Activated T-helper 1 cell treated with anti-CD3 and anti-CD28 coated beads, Interleukin-2, amount 50 U/mL, for 16 hours (primary cell): ENCODE results near the gene DGCR8.

Experiments used
- DNase-seq, 2 donors: peaks; one replicate each; pipeline ENCODE4 v3.0.0-alpha.2; 2020; ENCODE audit warnings: low read depth in 1 of 2, low spot score in 1 of 2

DGCR8 gene

GRCh38 chr22:20108757-20109230, 28.8 kb downstream of the DGCR8 start:
- no peak for DNase-seq

DNA sequence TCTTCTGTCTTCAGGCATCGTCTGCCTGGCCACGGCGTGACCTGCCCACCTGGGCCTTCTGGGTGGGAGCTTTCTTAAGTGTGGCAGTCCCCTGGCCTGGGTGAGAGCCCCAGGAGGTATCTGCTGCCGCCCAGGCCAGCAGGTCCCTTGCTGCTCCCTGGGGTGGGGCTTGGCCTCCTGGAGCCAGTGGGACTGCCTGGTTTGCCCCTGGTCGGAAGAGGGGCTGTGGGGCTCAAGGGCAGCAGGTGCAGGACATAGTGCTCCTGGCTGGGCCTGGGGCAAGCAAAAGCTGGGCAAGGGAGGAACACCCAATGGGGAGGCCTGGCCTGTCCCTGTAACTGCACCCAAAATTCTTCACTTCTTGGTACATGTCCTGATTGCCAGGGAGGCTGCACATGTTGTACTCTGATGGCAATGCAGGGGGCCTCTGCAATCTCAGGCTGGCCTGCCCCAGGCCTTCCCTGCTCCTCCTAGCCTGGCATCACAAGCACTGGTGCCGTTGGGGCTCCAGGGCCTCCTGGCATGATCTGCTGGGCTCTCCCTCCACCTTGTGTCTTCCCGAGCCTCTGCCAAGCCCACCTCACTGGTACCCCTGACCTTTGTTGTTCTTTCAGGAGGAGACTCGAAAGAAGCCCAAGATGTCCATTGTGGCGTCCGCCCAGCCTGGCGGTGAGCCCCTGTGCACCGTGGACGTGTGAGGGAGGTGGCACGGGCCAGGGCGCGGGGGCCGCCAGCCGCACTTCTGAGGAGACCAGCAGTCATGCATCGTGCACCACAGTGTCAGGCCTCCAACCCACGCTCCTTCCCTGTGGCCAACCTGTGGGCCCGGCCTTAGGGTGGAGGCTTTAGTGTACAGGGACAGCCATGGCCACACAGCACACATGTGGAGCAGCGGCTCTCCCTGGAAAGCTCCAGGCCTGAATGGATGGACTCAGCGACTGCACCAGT, 29.6 kb downstream of the DGCR8 start:
- no peak for DNase-seq

DNA sequence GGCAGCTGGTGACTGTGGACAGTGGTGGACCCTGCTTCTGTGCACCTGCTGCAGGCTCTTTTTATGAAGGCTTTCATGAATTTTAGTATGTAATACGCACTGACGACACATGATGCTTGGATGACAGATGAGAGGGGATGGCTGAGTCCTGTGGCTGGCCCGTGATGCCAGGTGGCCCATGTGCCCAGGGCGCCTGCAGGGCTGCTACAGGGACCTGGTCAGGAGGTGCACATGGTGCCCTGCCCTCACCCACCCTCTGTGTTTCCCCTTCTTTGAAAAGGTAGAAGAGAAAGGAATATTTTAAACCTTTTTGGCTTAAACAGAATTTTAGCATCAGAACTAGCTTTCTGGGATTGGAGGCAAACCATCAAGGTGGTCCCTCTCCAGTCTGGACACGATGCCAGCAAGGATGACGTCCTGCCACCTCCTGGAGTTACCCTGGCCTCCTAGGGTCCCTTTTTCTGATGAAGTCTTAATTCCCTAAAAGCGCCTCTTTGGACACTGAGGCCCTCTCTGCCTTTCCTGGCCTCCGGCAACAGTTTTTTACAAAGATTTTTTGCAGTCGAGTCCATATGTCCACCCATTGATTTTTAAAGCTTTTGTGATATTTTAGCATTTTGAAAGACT, 30.4 kb downstream of the DGCR8 start:
- DNase-seq, result no peak

DNA sequence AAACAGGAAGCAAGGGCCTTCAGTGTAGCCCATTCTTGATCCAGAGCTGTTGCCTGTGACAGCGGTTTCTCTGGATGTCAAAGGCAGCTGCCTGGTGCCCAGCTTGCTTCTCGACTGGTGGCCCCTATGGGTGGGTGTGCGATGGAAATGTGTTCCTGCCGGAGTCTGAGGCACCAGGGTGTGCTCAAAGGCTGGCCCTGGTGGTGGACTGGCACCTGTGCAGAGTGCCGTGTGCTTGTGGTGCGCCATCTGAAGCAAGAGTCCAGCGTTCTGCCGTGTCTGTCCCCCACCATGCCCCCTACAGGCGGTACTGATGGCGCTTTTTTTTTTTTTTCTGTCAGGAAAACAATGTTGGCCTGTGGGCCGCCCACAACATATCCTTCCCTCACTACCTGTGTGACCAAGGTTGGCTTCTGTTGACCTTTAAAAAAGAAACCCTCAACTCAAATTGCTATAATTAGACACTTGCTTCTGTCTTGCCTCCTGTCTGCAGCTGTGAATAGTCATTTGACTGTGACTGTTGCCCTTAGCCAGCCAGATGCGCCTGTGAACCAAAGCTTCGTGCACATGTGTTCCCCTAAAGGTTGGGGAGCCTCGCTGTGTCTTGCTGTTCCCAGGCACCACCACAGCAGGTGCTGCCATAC, 31.1 kb downstream of the DGCR8 start:
- no peak for DNase-seq

DNA sequence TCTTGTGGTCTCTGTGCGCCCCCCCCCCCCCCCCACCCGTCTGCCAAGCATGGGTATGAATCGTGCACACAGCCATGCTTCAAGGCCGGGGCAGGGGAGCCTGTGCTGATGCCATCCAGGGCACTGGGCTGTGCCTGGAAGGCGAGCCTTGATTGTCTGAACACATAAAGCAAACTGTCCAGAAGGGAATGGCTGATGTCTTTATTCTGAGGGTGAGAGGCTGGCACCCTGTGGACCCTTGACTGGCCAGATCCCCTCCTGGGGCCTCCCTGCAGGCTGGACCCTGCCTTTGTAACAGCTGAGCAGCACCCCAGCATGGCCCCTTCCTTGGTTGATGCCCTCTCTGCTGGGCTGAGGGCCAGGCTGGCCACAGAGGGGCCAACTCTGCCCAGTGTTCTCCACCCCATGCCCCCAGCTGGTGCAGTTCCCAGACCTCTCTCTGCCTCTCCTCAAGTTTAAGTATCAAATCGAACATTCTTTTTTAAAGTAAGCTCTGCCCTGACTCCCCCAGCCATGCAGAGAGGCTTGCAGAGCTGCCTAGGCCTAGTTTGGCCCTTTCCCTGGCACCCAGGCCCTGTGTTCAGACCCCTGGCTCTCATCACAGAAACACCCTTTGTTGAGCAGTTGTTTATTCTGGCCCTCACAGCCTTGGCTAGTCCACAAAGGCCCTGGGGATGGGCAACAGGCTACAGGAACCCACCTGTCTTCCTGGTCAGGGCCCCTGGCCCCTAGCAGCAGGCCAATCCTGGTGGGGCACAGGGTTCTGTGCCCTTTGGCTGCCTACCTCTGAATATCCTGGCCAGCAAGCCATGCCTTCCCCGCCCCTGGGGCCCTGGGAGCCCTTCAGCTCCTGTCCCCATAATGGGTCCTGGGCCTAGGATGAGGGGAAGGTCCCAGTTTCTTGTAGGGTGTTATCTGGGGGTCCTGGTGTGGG, 31.9 kb downstream of the DGCR8 start:
- DNase-seq, result no peak

GRCh38 chr22:20112623-20113511, 32.8 kb downstream of the DGCR8 start:
- DNase-seq, result no peak

DNA sequence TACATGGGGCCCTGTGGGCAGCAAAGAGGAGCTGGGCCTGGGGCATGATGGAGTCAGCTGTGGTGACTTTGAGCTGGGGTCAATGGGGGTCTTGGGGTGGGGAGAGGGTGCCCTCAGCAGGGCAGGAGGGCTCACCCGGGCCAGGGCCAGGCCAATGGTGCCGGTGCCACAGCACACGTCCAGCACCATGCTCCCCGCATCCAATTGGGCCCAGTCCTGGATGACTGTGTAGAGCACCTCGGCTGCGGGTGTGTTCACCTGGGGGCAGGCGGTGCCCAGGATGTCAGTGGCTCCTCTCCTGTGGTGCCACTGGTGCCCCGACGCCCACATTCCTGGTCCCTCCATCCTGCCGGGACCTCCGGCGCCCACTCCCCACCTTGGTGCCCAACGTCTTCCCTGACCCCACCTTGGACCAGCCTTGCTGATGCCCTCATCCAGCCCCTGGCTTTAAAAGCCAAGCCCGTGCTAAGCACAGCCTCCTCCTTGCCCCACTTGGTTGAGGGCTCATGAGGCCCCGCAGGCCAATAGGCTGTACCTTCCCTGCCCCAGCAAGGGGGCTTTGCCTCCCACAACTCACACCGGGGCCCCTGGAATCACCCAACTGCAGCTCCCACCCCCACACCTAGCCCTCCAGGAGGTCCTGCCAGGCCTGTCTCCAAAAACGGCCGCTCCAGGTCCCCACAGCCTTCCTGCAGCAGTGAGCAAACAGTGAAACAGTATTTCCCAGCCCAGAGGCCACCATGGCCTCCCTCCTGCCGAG, 33.7 kb downstream of the DGCR8 start:
- DNase-seq, result no peak

DNA sequence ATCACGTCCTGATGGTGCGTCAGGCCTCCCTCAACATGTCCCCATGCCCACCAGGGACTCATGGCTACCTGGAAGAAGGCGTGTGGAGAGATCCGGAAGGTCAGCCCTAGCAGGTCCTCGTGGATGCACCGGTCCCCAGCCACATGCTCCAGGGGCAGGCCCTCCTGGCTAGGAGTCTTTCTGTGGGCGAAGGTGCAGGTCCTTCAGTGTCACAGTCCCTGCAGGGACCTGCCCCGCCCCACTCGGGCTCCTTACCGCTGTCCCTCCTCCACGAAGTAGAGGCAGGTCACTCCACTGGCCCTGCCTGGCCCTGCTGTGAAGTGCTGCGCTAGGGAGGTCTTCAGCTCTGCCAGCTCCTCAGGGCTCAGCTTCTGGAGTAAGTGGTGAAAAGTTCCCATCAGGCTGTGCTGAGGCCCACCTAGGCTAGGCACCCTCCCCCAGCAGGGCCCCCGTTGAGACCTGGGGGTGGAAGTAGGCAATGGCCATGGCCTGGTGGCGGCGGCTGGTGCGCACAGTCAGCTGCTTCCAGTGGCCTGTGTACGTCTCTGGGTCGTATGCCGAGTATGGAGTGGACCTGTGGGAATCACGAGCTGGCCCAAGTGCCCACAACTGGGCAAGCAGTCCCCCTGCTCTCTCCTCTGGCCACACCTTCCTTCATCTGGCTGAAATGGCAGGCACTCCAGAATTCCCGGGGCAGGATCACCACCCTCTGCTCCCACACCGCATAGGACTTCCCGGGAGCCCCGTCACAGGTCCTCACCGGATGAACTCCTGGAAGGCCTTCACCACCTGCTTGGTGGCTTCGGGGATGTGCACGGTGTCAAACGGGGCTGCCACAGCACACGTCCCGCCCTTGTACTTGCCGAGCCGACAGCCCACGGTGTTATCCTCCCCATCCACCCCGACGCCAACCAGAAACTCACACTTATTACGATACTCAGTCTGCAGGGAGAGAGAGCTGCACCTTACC, 34.8 kb downstream of the DGCR8 start:
- DNase-seq, result no peak

- DNase-seq, result no peak
These were observed 35.8 kb downstream of the DGCR8 start, which contains the start of gene RANBP1 for GRCh38 chr22:20115691-20116375. Gene RANBP1 (plus strand): TSS chr22:20116104. CDS start chr22:20116185, 81 bp downstream.

- DNase-seq, result no peak
These were observed 36.4 kb downstream of the DGCR8 start for GRCh38 chr22:20116376-20116950.

DNA sequence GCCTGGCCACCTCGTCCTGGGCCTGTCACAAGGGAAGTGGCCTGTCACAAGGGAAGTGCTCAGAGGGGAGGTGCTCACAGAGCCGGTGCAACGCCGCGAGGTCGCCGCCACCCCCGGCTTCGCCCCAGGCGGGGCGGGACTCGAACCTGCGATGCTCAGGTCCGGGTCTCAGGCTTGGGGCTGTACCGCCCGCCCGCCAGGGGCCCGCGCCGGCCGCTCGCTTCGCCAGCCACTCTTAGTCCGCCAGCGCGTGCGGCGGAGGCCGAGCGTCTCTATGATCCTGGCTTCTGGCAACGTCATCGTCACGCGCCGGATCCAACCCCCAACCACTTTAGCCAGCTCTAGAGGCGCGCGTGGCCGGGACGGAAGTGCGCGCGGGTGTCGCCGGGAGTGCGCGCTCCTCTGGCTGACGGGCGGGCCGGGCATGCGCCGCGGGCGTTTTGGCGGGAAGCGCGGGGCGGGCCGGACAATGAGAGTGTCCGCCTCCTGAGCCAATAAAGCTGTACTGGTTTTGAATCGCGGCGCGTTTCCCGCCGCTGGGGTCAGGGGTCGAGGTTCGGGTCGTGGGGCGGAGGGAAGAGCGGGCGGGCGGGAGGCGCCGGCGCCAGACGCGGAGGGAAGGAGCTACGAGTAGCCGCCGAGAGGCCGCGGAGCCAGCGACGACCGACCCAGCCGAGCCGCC, 37.1 kb downstream of the DGCR8 start, which contains the start of gene TRMT2A:
TRMT2A (minus strand) TSS at position 276 of the 682 bp plus-strand sequence. CDS start 320 bp downstream, outside the sequence.
- peak; percentile 92 to 95 for DNase-seq

- peak in 1 of 2 donors; percentile 51 for DNase-seq
These were observed 37.7 kb downstream of the DGCR8 start for GRCh38 chr22:20117633-20118299.

GRCh38 chr22:20118300-20119020, 38.4 kb downstream of the DGCR8 start:
- DNase-seq, result no peak

GRCh38 chr22:20121856-20122415, 41.9 kb downstream of the DGCR8 start:
- DNase-seq, result no peak
